Measurements from ENCODE around the gene PTBP3.
"Not testable (repeated sequence)": the region's sequence is repeated elsewhere in the genome, so short reads cannot be mapped to it uniquely, and the experiment has no call there.

GRCh38 chr9:112282841-112283240 is 50.6 kb downstream of the PTBP3 start:
- TF ChIP-seq CTCF, POLR2A (IDR thresholded peaks at IDR 0.05): not testable (repeated sequence)

Measured in vagina (tissue), 2 donors.